Small intestine (tissue), 7 donors: Measurements from ENCODE around the gene SNTG2. TPM values are rescaled to one million over a fixed set of nuclear protein-coding genes. Genes with fewer than 3 reads are reported as not detected.

Experiments
- DNase-seq, 2 donors: peaks; one replicate each; pipeline versions ENCODE4 v3.0.0 to v3.0.0-alpha.2; 2013
- FAIRE-seq: peaks from 2 replicates; lab custom pipeline; 2012; peaks lifted over from hg19 to GRCh38; lab: Jason Lieb, UNC
- H3K27ac ChIP-seq, 3 donors: one replicate each; pipeline ENCODE4 v1.5.1; 2013; ENCODE audit warnings: low read length in 2 of 3, mild to moderate bottlenecking in 2 of 3, control low read depth in 1 of 3, inconsistent platforms in 1 of 3, low read depth in 1 of 3, moderate library complexity in 1 of 3
- H3K27me3 ChIP-seq, 3 donors: one replicate each; pipeline ENCODE4 v1.6.1; 2013; ENCODE audit warnings: low read length in 3 of 3, inconsistent platforms in 1 of 3; ENCODE audit not compliant: control insufficient read depth in 3 of 3, insufficient read depth in 3 of 3
- H3K36me3 ChIP-seq, 3 donors: one replicate each; pipeline ENCODE4 v1.6.1; 2013; ENCODE audit warnings: low read length in 3 of 3, inconsistent platforms in 1 of 3, low read depth in 1 of 3, mild to moderate bottlenecking in 1 of 3, moderate library complexity in 1 of 3; ENCODE audit not compliant: control insufficient read depth in 3 of 3, insufficient read depth in 2 of 3
- H3K4me1 ChIP-seq, 3 donors: one replicate each; pipeline ENCODE4 v1.6.1; 2013; ENCODE audit warnings: low read length in 2 of 3, inconsistent platforms in 1 of 3, low read depth in 1 of 3, mild to moderate bottlenecking in 1 of 3, moderate library complexity in 1 of 3; ENCODE audit not compliant: control insufficient read depth in 3 of 3, insufficient read depth in 2 of 3
- H3K4me3 ChIP-seq, 3 donors: one replicate each; pipeline ENCODE4 v1.5.1; 2013; ENCODE audit warnings: low read length in 3 of 3, control low read depth in 1 of 3, inconsistent platforms in 1 of 3, low read depth in 1 of 3, mild to moderate bottlenecking in 1 of 3, moderate library complexity in 1 of 3
- H3K9me3 ChIP-seq, 2 donors: one replicate each; pipeline ENCODE4 v1.6.1; 2013; ENCODE audit warnings: low read depth in 1 of 2, low read length in 1 of 2; ENCODE audit not compliant: control insufficient read depth in 2 of 2, insufficient read depth in 1 of 2
- WGBS, 3 donors: extraction: QIAGEN DNeasy Blood & Tissue Kit; methylation state at CpG; one replicate each; pipeline ENCODE4 v1.1.7; 2013; 5-methylcytosine and 5-hydroxymethylcytosine counted together
- polyA plus RNA-seq, 4 donors: library from polyadenylated mRNA; stranded (reverse) in 3 of 4; unstranded in 1 of 4; fragments of 200-250 nt in 3 of 4; fragments of 120-200 nt in 1 of 4; gene quantifications; one replicate each; pipeline versions ENCODE4 v1.2.1 to v1.2.3, GENCODE V29; 2013
- donor health status: healthy with polysubstance abuse.
- donor health status: control.
- donor health status: control.
- donor health status: Bipolar disorder and iron deficiency.
- donor health status: healthy.

The SNTG2 gene
- polyA plus RNA-seq, 4 donors = 0.25 to 1.1 (median 0.54) TPM; not detected in 1

- no peaks in the 10 kb centered on the region for H3K36me3 ChIP-seq
- no peak overlapping the region for H3K4me3 ChIP-seq
- H3K27ac ChIP-seq = no peak overlapping the region
- FAIRE-seq (no peak), DNase-seq (no peak)
- no peaks in the 10 kb centered on the region for H3K4me1 ChIP-seq
- H3K9me3 ChIP-seq = no peaks in the 10 kb centered on the region
- 36 to 43% (median 37%) methylated on average over 5 of the region's 5 CpGs for WGBS, 3 donors
- H3K27me3 ChIP-seq = no peaks in the 10 kb centered on the region
These were observed 197.4 kb downstream of the SNTG2 start for GRCh38 chr2:1147873-1148612.

DNA sequence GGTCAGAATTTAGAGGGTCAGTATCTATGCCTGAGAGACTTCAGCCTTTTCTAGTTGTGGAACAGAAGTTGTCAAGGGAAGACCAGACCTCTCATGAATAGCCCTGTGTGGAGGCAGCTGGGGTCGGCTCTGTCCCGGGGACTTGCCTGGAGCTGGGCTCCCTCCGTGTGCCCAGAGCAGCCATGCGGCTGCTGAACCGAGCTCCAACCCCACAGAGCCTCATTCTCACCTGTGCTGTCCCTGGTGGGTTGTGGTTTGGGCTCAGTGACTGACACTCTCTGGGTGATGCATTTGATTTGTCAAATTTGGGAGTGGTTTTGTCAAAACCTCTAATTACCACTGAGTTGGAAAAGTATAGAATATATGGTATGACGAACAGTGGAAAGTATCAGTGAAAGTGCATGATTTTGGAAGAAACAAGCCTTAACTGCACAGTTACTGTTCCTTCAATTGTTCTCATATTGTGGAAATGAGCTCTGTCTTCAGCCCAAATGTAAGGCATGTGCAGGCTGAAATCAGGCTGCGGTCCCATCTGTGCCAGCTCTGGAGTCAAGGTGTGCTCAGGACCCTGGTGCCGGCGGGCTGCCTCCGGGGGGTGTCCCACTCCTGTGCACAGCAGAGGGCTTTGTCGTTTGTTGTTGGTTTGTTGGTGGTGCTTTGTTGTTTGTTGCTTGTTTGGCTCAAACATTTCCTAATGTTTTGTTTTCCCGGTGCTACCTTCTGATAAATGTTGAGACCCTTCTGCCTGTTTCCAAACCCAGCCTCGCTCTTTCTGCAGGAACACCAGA lies 200.3 kb downstream of the SNTG2 start:
- Histone ChIP-seq H3K4me3 (no peak overlapping the region), H3K27ac (no peak overlapping the region), H3K4me1 (no peaks in the 10 kb centered on the region), H3K9me3 (no peaks in the 10 kb centered on the region), H3K36me3 (no peaks in the 10 kb centered on the region), H3K27me3 (no peaks in the 10 kb centered on the region)
- FAIRE-seq (no peak), DNase-seq (no peak)
- WGBS, 3 donors = 62 to 70% (median 67%) methylated on average over 13 of the region's 13 CpGs

DNA sequence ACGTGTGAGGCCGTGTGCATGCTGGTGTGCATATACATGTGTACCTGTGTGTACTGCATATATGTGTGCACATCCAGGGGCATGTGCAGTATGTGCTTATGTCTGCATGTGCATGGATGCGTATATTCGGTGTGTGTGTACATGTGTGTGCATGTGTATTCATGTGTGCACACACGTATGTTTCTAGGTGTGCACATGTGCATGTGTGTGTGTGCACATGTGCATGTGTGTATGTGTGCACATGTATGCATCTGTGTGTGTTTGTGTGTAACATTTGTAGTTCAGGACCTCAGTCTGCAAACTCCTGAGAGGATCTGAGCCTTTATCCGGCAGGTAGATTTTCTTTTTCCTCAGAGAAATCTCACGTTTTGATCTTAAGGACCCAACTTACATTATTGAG lies 201.7 kb downstream of the SNTG2 start:
- no peak for FAIRE-seq
- Histone ChIP-seq H3K27ac (no peak overlapping the region), H3K36me3 (no peaks in the 10 kb centered on the region), H3K9me3 (no peaks in the 10 kb centered on the region), H3K4me1 (no peaks in the 10 kb centered on the region), H3K4me3 (no peak overlapping the region), H3K27me3 (no peaks in the 10 kb centered on the region)
- 82 to 84% (median 83%) methylated on average over 7 of the region's 7 CpGs for WGBS, 3 donors
- DNase-seq = no peak

DNA sequence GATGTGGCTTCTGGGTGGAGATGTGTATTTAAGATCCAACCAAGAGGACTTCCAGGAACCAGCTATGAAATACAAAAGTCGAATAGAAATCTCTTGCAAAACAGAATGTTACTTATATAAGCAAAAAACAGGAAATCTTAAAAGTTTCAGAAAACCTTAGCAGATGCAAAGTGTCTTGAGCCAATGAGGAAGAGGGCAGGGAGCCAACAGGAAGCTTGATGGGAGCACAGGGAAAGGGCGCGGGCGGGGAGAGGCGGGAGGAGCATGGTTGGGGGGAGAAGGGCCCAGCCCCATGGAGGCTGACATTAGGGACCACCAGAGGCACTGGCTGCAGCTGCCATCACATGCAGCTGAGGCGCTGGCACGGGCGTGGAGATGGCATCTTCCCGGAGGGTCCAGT lies 203.3 kb downstream of the SNTG2 start:
- no peak for DNase-seq
- no peak overlapping the region for H3K27ac ChIP-seq
- H3K4me3 ChIP-seq = no peak overlapping the region
- no peaks in the 10 kb centered on the region for H3K36me3 ChIP-seq
- FAIRE-seq = no peak
- no peaks in the 10 kb centered on the region for H3K4me1 ChIP-seq
- H3K9me3 ChIP-seq = no peaks in the 10 kb centered on the region
- WGBS, 3 donors = 40 to 68% (median 58%) methylated on average over 9 of the region's 9 CpGs
- no peaks in the 10 kb centered on the region for H3K27me3 ChIP-seq

DNA sequence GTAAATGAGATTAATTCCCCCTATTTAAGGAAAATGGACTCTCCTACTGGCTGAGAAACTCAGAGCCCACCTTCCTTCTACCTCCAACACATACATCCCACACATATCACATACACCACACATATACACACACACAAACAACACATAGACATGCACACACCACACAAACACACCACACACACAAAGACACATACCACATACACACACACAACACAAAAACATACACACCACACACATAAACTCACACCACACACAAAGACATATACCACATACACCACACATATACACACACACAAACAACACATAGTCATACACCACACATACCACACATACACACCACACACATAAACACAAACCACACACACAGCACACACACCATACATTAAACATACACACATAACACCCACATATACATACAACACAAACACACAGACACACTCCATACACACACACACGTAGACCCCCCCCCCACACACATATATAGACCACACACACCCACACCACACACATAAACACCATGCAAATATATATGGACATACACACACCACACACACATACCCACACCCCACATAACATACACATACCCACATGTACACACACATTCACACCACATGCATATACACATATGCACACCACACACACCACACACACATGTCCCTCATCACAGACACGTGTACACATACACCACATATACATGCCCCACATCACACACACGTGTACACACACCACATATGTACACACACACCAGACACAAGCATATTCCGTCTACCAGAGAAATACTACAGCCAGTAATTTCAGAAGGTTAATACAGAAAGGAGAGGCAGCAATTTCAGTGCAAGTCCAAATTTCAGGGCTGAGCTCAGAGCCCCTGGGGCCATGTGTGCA lies 204.3 kb downstream of the SNTG2 start:
- H3K27me3 ChIP-seq = no peaks in the 10 kb centered on the region
- no peak overlapping the region for H3K27ac ChIP-seq
- no peaks in the 10 kb centered on the region for H3K36me3 ChIP-seq
- 76 to 84% (median 78%) methylated on average over 4 of the region's 4 CpGs for WGBS, 3 donors
- FAIRE-seq = no peak
- H3K4me3 ChIP-seq = no peak overlapping the region
- DNase-seq = no peak
- no peaks in the 10 kb centered on the region for H3K4me1 ChIP-seq
- no peaks in the 10 kb centered on the region for H3K9me3 ChIP-seq

DNA sequence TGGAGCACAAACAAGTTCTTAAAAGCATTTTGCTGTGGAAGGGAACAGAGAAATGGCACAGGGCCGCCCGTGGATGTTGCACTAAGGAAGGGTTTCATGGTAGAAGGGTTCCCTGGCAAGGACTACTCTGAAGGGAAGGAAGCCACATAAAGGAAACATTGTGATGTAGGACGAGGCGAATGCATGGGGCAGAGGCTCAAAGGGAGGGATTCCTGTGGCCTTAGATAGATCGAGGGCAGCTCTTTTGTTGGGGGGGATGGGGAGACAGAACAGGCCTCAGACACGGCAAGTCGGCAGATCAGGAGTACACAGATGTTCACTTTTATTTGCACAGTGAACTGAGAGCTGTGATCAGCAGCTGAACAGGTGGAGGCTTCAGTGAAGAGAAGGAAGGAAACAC lies 205.4 kb downstream of the SNTG2 start:
- 72 to 79% (median 75%) methylated on average over 7 of the region's 7 CpGs for WGBS, 3 donors
- H3K4me1 ChIP-seq = no peaks in the 10 kb centered on the region
- H3K27ac ChIP-seq = no peak overlapping the region
- H3K36me3 ChIP-seq = no peaks in the 10 kb centered on the region
- no peaks in the 10 kb centered on the region for H3K9me3 ChIP-seq
- no peaks in the 10 kb centered on the region for H3K27me3 ChIP-seq
- no peak overlapping the region for H3K4me3 ChIP-seq
- no peak for FAIRE-seq
- DNase-seq = no peak

- H3K27me3 ChIP-seq = no peaks in the 10 kb centered on the region
- no peaks in the 10 kb centered on the region for H3K36me3 ChIP-seq
- no peak overlapping the region for H3K4me3 ChIP-seq
- FAIRE-seq = no peak
- H3K27ac ChIP-seq = no peak overlapping the region
- no peaks in the 10 kb centered on the region for H3K9me3 ChIP-seq
- H3K4me1 ChIP-seq = no peaks in the 10 kb centered on the region
- DNase-seq = no peak
- WGBS, 3 donors = 64 to 69% (median 67%) methylated on average over 14 of the region's 14 CpGs
These were observed 205.9 kb downstream of the SNTG2 start for GRCh38 chr2:1156531-1156930.

- Histone ChIP-seq H3K36me3 (no peaks in the 10 kb centered on the region), H3K4me1 (no peaks in the 10 kb centered on the region), H3K9me3 (no peaks in the 10 kb centered on the region), H3K27me3 (no peaks in the 10 kb centered on the region), H3K4me3 (no peak overlapping the region), H3K27ac (no peak overlapping the region)
- FAIRE-seq (no peak), DNase-seq (no peak)
- 83 to 86% (median 86%) methylated on average over 14 to 15 of the region's 15 CpGs for WGBS, 3 donors
These were observed 206.5 kb downstream of the SNTG2 start for GRCh38 chr2:1157107-1157506.
